ENCODE data around the gene PLD4.

Gene PLD4

GRCh38 chr14:104891664-104892530, 32.8 kb upstream of the PLD4 start:
- Histone ChIP-seq H2AFZ (ENCODE audit: low read depth, low read length) (no peak overlapping the region), H3K9ac (ENCODE audit: low read depth, low read length) (no peak overlapping the region), H3K79me2 (ENCODE audit: insufficient read depth, low read length) (no peaks in the 10 kb centered on the region), H3K9me3 (ENCODE audit: insufficient read depth, low read length, severe bottlenecking) (no peaks in the 10 kb centered on the region), H3K4me1 (ENCODE audit: insufficient read depth, low read length) (no peaks in the 10 kb centered on the region), H4K20me1 (ENCODE audit: insufficient read depth, low read length) (no peaks in the 10 kb centered on the region), H3K4me3 (ENCODE audit: low read depth in 1 of 2, low read length in 2 of 2) (no peak overlapping the region), H3K27ac (ENCODE audit: low read length) (no peak overlapping the region), H3K36me3 (ENCODE audit: insufficient read depth, low read length) (no peaks in the 10 kb centered on the region), H3K4me2 (ENCODE audit: insufficient read depth, low read length) (no peak overlapping the region), H3K27me3 (ENCODE audit: insufficient read depth, low read length, poor library complexity) (no peaks in the 10 kb centered on the region)
- TF ChIP-seq, protein P1, sequence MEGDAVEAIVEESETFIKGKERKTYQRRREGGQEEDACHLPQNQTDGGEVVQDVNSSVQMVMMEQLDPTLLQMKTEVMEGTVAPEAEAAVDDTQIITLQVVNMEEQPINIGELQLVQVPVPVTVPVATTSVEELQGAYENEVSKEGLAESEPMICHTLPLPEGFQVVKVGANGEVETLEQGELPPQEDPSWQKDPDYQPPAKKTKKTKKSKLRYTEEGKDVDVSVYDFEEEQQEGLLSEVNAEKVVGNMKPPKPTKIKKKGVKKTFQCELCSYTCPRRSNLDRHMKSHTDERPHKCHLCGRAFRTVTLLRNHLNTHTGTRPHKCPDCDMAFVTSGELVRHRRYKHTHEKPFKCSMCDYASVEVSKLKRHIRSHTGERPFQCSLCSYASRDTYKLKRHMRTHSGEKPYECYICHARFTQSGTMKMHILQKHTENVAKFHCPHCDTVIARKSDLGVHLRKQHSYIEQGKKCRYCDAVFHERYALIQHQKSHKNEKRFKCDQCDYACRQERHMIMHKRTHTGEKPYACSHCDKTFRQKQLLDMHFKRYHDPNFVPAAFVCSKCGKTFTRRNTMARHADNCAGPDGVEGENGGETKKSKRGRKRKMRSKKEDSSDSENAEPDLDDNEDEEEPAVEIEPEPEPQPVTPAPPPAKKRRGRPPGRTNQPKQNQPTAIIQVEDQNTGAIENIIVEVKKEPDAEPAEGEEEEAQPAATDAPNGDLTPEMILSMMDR (IDR thresholded peaks at IDR 0.05; ENCODE audit: borderline replicate concordance, extremely low read depth, low read length, poor library complexity, severe bottlenecking): no peak
- TF ChIP-seq EZH2 (IDR thresholded peaks at IDR 0.05; ENCODE audit: borderline replicate concordance, low read depth, low read length, severe bottlenecking): no peak
- no peak for DNase-seq
- no peak for ATAC-seq (ENCODE audit: insufficient read depth, low read depth)

DNA sequence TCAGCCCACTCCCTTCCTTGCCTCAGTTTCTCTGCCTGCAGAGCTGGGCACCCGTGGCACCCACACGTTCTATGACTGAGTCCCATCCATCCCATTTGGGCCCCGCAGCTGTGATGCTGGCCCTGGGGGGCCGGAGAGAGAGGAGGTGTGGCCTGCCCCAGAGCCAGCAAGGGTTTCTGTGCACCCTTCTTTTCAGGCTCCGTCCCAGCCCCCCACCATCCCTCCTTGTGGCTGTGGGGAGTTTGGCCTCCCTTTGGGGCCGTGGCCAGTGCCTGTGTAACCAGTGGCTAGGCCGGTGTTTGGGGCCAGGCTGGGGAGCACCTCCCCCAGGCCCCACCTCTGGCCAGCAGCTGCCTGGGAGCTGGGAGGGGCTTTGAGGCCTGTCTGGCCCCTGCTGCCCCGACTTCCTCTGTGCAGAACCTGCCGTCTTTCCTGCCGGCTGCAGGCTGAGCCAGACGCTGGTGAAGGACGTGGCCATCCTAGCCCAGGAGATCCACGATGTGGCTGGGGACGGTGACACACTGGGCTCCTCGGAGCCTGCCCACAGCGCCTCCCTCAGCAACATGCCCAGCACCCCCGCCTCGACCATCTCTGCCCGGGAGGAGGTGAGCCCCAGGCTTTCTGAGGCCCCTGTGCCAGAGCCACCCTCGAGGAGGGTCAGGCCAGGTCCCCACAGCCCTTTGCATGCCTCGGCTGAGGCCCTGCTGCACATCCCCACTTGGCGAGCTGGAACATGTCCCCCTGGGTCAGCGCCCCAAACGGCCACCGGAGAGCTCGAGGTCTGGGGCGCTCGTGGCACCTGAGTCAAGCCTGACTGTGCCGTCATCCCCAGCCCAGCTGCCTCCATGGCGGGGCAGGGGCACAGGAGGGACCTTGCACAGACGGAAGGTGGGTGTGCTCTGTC, 31.9 kb upstream of the PLD4 start:
- TF ChIP-seq, protein P1 (IDR thresholded peaks at IDR 0.05; ENCODE audit: borderline replicate concordance, extremely low read depth, low read length, poor library complexity, severe bottlenecking): no peak
- no peak for TF ChIP-seq EZH2 (IDR thresholded peaks at IDR 0.05; ENCODE audit: borderline replicate concordance, low read depth, low read length, severe bottlenecking)
- H3K9me3 ChIP-seq (ENCODE audit: insufficient read depth, low read length, severe bottlenecking): no peaks in the 10 kb centered on the region
- DNase-seq (no peak), ATAC-seq (ENCODE audit: insufficient read depth, low read depth) (no peak)
- no peaks in the 10 kb centered on the region; the same call in 1 of the 2 replicates for H4K20me1 ChIP-seq (ENCODE audit: insufficient read depth, low read length)
- no peaks in the 10 kb centered on the region for H3K36me3 ChIP-seq (ENCODE audit: insufficient read depth, low read length)
- H3K4me1 ChIP-seq (ENCODE audit: insufficient read depth, low read length): no peaks in the 10 kb centered on the region
- no peak overlapping the region for H3K4me3 ChIP-seq (ENCODE audit: low read depth in 1 of 2, low read length in 2 of 2)
- H3K79me2 ChIP-seq (ENCODE audit: insufficient read depth, low read length): no peaks in the 10 kb centered on the region
- H3K4me2 ChIP-seq (ENCODE audit: insufficient read depth, low read length): no peak overlapping the region
- no peak overlapping the region for H3K27ac ChIP-seq (ENCODE audit: low read length)
- no peaks in the 10 kb centered on the region for H3K27me3 ChIP-seq (ENCODE audit: insufficient read depth, low read length, poor library complexity)
- H2AFZ ChIP-seq (ENCODE audit: low read depth, low read length): no peak overlapping the region
- no peak overlapping the region for H3K9ac ChIP-seq (ENCODE audit: low read depth, low read length)

GRCh38 chr14:104893435-104894207, 31.1 kb upstream of the PLD4 start:
- no peaks in the 10 kb centered on the region for H3K36me3 ChIP-seq (ENCODE audit: insufficient read depth, low read length)
- DNase-seq: no peak
- no peak overlapping the region for H3K27ac ChIP-seq (ENCODE audit: low read length)
- TF ChIP-seq, protein P1 (IDR thresholded peaks at IDR 0.05; ENCODE audit: borderline replicate concordance, extremely low read depth, low read length, poor library complexity, severe bottlenecking): no peak
- TF ChIP-seq EZH2 (IDR thresholded peaks at IDR 0.05; ENCODE audit: borderline replicate concordance, low read depth, low read length, severe bottlenecking): no peak
- H4K20me1 ChIP-seq (ENCODE audit: insufficient read depth, low read length): no peaks in the 10 kb centered on the region; the same call in 1 of the 2 replicates
- H2AFZ ChIP-seq (ENCODE audit: low read depth, low read length): no peak overlapping the region
- no peaks in the 10 kb centered on the region for H3K4me1 ChIP-seq (ENCODE audit: insufficient read depth, low read length)
- 0 out of 3 replicates have a peak, but pooled peaks have one; percentile 27 for ATAC-seq (ENCODE audit: insufficient read depth, low read depth)
- H3K79me2 ChIP-seq (ENCODE audit: insufficient read depth, low read length): no peaks in the 10 kb centered on the region
- H3K9me3 ChIP-seq (ENCODE audit: insufficient read depth, low read length, severe bottlenecking): no peaks in the 10 kb centered on the region
- H3K9ac ChIP-seq (ENCODE audit: low read depth, low read length): no peak overlapping the region
- H3K4me2 ChIP-seq (ENCODE audit: insufficient read depth, low read length): no peak overlapping the region
- H3K4me3 ChIP-seq (ENCODE audit: low read depth in 1 of 2, low read length in 2 of 2): no peak overlapping the region
- no peaks in the 10 kb centered on the region for H3K27me3 ChIP-seq (ENCODE audit: insufficient read depth, low read length, poor library complexity)
